CD4-positive, alpha-beta T cell treated with Interleukin-4 for 1 hour (primary cell): ENCODE results near the gene DCUN1D2.
"Not testable (repeated sequence)": the region's sequence is repeated elsewhere in the genome, so short reads cannot be mapped to it uniquely, and the experiment has no call there.

ENCODE experiments used
- DNase-seq, 2 donors: peaks; one replicate each; pipeline ENCODE4 v3.0.0-alpha.2; 2020 to 2022

Gene DCUN1D2

DNA sequence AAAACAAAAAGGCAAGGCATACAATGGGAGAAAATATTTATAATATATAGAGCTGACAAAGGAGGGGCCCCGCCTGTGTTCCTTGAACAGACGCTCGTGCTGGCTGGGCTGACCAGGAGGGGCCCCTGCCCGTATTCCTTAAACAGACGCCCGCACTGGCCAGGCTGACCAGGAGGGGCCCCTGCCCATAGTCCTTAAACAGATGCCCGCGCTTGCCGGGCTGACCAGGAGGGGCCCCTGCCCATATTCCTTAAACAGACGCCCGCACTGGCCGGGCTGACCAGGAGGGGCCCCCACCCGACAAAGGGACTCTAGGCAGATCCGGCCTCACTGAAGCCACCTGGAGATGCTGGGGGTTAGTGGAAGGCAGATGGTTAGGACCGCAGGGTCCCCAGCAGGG is 46.5 kb downstream of the DCUN1D2 start:
- DNase-seq, result no peak

GRCh38 chr13:113442985-113443362 is 47.5 kb downstream of the DCUN1D2 start:
- DNase-seq, result no peak

DNA sequence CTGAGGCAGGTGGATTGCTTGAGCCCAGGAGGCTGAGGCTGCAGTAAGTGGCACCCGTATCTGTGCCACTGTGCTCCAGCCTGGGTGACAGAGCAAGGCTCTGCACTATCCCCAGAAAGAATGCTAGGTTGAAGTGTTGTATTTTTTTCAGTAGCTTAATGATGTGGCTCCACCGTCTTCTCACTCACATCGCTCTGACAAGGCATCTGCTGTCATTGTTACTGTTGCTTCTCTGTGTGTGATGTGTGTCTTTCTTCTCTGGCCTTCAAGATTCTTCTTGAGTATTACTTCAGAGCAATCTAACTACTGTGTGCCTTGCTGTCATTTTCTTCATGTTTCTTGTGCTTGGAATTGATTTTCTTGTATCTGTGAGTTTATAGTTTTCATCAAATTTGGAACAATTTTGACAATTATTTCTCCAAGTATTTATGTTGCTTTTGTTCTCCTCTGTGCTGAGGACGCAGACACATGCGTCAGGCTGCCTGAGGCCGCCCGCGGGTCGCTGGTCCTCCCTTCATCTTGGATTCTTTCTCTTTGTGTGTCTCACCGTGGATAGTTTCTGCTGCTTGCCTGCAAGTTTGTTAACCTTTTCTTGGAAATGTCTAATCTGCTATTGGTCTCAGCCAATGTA is 48.0 kb downstream of the DCUN1D2 start:
- DNase-seq, result no peak

DNA sequence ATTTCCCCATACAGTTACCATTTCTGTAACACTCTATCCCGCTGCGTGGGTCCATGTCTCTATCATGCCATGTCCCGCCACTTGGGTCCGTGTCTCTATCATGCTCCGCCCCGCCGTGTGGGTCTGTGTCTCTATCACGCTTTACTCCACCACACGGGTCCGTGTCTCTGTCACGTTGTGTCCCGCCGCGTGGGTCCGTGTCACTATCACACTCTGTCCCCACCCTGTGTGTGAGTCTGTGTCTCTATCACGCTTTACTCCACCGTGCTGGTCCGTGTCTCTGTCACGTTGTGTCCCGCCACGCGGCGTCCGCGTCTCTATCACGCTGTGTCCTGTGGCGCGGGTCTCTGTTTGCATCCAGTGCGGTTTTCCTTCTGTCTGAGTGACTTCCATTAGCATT is 48.9 kb downstream of the DCUN1D2 start:
- no peak for DNase-seq

DNA sequence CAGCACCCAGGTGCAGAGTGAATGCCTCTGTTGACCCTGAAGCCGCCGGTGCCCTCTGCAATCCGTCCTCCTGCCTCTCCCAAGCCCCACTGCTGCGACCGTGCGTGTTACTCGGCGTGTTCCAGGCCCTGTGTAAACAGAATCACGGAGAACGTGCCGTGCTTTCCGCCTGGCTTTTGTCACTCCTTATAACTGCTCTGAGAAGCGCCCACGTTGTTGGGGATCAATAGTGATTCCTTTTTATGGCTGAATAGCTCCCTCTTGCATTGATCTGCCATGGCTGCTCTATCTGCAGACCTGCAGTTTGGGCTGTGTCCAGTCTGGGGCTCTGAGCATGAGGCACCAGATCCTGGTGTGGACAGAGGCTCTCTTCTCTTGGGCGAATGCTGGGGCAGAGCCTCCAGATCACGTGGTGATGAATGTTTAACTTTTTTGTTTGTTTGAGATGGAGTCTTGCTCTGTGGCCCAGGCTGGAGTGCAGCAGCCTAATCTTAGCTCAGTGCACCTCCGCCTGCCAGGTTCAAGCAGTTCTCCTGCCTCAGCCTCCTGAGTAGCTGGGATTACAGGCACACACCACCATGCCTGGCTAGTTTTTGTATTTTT is 53.0 kb downstream of the DCUN1D2 start:
- no peak for DNase-seq

- DNase-seq, result not testable (repeated sequence)
These were observed 53.6 kb downstream of the DCUN1D2 start for GRCh38 chr13:113436866-113437265.

DNA sequence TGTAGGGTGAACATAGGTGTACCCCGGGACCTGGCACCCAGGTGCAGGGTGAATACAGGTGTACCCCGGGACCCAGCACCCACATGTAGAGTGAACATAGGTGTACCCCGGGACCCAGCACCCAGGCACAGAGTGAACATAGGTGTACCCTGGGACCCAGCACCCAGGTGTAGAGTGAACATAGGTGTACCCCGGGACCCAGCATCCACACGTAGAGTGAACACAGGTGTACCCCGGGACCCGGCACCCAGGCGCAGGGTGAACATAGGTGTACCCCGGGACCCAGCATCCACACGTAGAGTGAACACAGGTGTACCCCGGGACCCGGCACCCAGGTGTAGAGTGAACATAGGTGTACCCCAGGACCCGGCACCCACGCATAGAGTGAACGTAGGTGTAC is 54.6 kb downstream of the DCUN1D2 start:
- DNase-seq, result not testable (repeated sequence)

DNA sequence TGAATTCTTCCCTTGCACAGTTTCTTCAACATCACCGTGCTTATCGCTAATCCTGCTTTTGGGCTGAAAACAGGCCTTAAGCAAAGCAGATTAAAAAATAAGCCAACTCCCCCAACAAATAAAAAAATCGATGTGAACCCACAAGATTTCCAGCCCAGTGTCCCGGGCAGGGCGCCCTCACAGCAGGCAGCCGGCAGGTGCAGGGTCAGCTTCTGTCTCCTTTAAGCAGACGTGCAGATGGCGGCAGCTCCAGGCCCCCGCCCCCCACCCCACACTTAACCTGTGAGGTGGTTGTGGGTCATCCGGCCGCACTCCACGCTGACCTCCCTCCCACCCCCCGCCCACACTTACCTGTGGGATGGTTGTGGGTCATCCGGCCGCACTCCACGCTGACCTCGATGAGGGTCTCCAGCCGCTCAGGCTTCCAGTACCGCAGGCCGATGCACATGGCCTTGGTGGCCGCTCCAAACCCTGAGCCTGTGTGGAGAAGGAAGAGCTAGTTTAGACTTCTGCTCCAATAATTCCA is 57.1 kb downstream of the DCUN1D2 start:
- DNase-seq, result no peak

GRCh38 chr13:113432506-113433270 is 57.8 kb downstream of the DCUN1D2 start:
- DNase-seq, result no peak

DNA sequence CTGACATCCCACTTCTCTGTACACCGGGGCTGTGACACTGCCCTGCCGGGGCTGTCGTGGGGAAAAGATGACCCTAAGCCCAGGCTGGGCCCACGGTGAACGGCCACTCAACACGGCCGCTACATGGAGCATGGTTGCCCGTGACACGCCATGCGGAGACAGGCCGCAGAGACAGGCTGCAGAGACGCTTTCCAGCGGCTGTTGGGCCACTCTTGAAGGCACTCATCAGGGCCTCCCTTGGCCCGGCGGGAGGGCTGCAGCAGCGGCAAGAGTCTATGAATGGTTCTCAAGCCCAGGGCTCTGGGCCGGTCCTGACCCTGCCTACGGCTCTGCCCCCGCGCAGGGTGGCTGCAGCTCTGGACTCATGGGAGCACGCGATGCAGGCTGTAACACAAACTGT is 59.3 kb downstream of the DCUN1D2 start:
- no peak for DNase-seq

- DNase-seq, result no peak
These were observed 60.0 kb downstream of the DCUN1D2 start for GRCh38 chr13:113430378-113431110.

DNA sequence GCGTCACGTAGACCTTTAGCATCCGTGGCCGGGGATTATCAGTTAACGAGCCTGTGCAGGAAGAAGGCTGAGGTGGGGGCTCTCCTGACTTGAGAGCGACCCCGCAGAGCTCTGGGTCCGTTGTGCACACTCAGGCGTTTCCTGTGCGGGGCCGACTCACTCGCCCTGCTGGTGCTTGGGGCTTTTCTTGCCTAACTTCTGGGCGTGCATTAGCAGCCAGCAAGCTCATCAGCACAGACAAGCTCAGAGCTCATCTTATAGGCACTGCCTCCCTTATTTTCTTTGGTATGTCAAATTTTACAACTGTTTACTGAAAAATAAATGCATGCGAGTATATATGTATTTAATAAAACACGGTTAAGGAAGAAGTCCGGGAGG is 60.9 kb downstream of the DCUN1D2 start:
- DNase-seq, result no peak

DNA sequence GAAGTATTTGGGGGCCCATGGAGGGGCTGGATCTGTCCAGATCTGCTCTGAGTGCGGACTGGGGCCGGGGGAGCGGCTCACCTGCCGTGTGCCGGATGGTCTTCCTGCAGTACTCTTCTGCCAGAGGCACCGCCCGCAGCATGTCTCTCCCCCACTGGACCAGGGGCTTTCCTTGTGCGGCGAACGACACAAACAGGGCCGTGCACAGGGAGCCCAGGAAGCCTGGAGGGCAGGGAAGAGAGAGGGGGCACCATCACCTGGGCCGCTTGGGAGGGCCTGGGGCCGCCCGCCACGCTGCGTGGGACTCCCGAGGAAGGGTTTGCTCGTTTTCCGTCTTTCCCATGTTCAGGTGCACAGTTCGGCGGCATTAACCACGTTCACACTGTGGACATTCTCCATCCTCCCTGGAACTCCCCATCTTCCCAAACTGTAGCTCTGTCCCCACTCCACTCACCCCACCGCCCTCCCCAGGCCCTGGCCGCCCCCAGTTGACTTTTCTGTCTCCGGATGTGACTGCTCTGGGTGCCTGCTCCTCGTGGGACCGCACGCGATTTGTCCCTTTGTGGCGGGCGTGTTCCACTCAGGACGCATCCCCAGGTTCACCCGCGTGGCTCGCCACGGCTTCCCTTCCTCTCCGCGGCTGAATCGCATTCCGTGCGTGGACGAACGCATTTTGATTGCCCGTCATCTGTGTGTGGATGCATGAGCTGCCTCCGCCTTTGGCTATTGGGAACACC is 61.5 kb downstream of the DCUN1D2 start:
- DNase-seq, result no peak

DNA sequence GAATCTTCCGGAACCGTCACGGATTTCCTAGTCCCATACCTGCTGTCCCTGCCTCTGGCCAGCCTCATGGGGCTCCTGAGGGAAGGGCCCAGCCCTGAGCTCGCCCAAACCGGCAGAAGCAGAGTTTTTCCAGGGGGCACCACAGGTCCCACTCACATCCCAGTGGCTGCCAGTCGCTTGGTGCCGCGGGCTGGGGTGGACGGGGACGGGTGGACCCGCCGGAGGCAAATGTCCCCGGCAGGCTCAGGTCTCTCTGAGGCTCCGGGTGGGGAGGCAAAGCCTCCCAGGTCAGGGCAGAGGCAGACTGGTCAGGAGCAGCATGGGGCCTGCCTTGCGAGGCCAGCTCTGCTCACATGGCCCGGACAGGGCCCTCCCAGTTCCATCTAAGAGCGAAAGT is 62.0 kb downstream of the DCUN1D2 start:
- DNase-seq, result no peak

- DNase-seq, result no peak
These were observed 62.7 kb downstream of the DCUN1D2 start for GRCh38 chr13:113427562-113428468.

- DNase-seq, result no peak
These were observed 63.9 kb downstream of the DCUN1D2 start for GRCh38 chr13:113426591-113426986.

- DNase-seq, result no peak
These were observed 64.4 kb downstream of the DCUN1D2 start for GRCh38 chr13:113425941-113426590.

DNA sequence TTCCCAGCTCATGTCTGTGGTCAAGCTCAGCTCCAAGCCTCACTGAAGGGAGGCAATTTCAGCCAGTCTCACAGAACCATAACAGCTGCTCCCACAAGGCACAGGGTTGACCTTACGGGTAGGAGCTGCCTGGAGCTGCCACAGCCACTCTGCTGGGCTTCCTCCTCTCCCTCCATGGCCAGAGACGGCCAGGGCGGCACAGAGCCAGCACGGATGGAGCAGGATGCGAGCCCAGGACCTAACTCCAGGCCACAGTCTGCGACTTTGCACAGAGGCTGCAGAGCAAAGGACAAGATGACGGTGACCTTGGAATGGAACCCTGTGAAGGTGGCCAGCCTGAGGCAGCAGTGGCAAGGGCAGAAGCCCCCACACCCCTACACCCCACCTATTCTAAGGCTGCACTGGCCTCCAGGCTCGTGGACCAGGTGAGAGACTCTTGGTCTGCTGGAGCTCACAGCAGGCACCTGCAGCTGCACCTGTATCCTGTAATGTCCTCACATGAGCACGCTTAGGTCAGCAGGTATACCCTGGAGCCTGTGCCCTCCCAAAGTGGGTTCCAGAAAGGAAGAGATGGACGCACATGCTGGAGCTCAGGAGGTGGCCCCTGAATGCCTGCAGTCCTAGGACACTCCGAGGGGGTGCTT is 66.9 kb downstream of the DCUN1D2 start:
- no peak for DNase-seq

- DNase-seq, result no peak
These were observed 67.5 kb downstream of the DCUN1D2 start for GRCh38 chr13:113422807-113423519.
